HG02938 (cell line): ENCODE data around the gene LACRT.

Source experiments
- ATAC-seq: cut with Tn5 transposase; IDR thresholded peaks from one replicate; pipeline ENCODE4 v1.9.1; 2021; ENCODE audit warnings: mild to moderate bottlenecking, moderate library complexity; ENCODE audit not compliant: unreplicated experiment

The LACRT gene

DNA sequence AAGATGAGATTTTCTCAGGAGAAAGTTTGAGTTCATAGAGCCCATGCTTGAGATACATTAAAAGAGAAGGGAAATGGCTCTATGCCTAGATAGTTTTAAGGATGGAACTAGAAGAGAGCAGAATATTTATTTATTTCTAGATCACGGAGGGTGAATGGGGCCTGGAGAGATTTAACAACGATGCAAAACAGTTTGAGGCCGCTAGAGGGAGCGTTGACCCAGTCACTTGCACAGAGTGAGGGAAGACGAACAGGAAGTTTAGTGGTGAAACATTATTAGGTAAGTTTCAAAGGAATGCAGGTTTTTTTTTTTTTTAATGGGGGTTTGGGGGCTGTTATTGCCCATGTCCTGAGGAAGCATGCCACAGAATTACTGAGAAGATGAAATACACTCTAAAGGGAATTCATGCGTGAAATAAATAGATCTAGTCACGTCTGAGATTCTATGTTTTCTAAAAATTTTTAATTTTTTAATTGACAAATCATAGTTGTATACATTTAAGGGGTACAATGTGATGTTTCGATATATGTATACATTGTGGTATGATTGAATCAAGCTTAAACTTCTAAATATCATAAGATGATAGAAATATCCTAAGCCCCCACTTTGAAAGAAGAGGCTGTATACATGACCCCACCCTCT is 31.4 kb downstream of the LACRT start:
- peak; percentile 94 for ATAC-seq

DNA sequence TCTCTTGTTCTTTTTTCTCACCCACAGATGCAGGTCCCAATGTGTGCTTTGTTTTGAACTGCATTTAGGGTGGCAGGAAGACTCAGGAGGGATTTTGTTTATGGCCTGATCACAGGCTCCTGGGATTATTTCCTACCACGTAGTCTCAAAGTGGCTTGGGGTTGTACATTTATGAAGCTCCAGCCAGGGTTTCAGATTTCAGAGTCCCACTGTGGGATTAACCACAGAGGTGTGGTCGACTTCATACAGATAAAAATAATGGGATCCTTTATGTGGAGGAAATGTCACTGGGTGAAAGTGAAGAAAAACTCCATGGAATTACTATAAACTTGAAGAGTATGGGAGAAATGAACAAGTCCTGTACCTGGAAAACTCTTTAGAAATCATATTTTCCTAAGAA is 32.0 kb downstream of the LACRT start:
- no peak for ATAC-seq

GRCh38 chr12:54601841-54602240 is 32.9 kb downstream of the LACRT start:
- ATAC-seq: no peak

DNA sequence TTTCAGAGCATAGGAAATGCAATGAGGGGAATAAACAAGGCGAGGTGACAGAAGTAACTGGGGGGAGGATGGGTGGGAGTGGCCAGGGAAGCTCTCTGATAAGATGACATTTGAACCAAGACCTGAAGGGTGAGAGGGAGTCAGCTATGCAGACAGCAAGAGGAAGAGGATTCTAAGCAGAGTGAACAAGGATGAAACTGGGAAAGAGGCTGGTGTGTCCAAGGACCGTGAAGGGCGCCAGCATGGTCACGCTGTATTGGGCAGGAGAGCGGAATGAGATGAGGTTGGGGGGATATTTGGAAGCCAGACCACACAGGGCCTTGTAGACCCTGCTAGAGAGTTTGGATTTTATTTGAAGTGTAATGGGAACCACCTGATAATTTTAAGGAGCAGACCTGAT is 35.7 kb downstream of the LACRT start:
- ATAC-seq: no peak

DNA sequence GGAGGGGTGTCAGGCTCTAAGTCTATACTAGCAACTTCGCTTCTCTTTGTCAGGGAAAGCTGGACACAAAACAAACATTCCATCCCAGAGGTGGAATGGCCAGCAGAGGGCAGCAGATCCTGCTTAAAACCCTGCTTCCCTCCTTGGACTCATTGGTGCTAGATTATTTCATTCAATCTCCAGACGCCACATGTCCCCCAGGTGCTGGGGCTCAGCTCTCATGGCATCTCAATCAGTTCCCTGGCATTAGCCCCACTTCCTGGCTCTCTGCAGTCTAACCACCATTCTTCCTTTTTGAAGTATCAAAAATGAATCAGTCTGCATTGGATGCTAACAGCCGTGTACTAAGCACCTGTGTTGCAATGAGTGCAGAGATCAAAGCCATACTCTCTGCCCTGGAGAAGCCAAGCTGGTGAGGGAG is 38.2 kb downstream of the LACRT start:
- ATAC-seq: no peak

- no peak for ATAC-seq
Observed at GRCh38 chr12:54595471-54595870, 39.2 kb downstream of the LACRT start.

DNA sequence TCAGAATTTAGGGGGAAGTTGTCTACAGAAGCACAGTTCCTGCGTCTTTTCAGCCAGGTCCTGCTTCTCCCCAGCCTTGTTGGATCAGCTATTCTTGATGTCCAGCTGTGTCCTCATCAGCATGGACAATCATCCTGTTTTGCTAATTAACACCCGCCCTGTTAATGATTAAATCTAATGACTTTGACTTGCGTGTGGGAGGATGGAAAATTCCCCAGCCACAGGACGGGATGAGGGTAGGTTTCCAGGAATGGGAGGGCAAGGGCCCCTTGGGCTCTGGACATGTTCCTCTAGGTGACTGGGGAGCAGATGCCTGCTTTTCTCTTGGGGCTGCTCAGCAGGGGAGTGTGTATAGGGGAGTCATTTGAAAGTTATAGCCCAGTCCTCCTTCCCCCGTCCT is 41.0 kb downstream of the LACRT start:
- ATAC-seq: no peak

DNA sequence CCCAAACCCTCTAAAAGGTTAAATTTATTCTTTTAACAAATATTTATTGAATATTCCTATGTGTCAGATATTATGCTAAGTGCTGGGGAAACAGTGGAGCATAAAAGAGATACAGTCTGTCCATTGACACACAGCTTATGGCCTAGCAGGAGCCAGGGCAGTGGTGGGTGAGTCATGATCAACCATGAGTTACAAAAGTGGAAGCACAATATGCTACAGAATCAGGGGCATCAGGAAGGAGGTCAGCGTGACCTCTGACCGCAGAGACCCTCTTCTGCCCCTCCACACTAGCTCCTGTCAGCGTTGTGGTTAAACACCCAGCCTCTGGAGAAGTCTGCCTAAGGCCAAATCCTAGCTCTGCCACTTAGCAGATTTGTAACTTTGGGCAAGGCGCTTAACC is 41.6 kb downstream of the LACRT start:
- no peak for ATAC-seq

- ATAC-seq: no peak
Observed at GRCh38 chr12:54592316-54592715, 42.4 kb downstream of the LACRT start.

GRCh38 chr12:54590978-54591591 is 43.6 kb downstream of the LACRT start:
- ATAC-seq: no peak

DNA sequence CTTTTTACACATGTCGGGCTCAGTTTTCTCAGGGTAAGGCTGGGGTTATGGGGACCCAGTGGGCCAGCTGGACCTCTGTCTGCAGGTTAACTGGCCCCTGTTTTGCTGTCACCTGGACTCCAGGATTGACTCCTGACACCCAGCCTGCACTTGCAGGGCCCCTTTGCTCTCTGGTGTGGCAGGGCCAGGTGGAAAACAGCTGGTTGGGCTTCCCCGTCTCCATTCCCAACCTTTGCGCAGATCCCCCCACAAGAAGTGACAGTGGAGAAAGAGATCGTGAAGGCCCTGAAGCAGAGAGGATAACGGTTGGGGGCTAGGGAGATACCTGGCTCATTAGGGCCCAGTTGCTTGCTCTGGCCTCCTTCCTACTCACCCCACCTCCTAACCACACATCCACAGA is 44.7 kb downstream of the LACRT start:
- ATAC-seq: no peak

- no peak for ATAC-seq
Observed at GRCh38 chr12:54588890-54589267, 45.8 kb downstream of the LACRT start.

- no peak for ATAC-seq
Observed at GRCh38 chr12:54588110-54588889, 46.4 kb downstream of the LACRT start, which contains the start of gene PPP1R1A. Gene PPP1R1A (minus strand): TSS chr12:54588659. CDS start chr12:54588488, 171 bp downstream.

DNA sequence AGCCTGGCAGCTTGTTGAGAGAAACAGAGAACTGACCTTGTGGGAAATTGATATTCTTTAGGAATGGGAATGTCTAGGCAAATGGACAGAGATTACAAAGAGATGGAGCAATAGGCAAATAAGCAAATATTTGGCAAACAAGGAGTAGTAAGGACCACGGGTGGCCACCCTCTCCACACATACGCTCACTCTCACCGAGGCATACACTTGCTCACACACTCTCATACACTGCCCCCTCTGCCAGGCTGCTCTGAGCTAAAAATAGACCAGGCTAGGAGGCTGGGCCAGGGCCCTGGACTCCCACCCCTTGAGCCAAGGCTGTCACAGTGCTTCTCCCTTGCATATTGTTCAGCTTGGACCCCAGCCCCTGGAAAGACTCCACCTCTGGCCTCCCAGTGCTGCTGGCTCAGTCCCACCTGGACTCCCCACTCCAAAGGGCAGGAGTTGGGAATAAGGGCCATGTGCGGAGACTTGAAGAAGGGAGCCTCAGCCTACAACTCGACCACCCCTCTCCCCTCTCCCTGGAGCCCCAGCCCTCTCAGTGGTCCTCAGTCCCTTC is 47.3 kb downstream of the LACRT start:
- ATAC-seq: no peak

DNA sequence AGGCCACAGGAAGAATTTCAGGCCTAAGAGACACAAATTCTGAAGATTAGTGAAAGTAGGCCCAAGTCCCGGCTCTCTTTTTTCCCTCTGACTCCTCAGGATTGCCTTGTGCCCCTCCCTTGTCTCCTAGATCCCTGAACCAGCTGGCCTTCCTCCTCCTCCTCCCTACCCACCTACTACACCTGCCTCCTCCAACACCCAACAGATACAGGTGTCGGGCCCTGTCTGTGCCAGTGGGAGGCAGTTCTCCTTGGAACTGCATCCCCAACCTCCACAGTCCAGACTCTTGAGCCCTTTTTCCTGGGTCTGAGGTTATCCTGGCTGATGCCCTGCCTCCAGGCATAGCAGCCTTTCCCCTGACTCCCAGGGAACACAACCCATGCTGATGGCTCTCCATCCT is 48.1 kb downstream of the LACRT start:
- no peak for ATAC-seq

GRCh38 chr12:54585243-54585642 is 49.5 kb downstream of the LACRT start:
- no peak for ATAC-seq

GRCh38 chr12:54584128-54584527 is 50.6 kb downstream of the LACRT start:
- ATAC-seq: no peak

DNA sequence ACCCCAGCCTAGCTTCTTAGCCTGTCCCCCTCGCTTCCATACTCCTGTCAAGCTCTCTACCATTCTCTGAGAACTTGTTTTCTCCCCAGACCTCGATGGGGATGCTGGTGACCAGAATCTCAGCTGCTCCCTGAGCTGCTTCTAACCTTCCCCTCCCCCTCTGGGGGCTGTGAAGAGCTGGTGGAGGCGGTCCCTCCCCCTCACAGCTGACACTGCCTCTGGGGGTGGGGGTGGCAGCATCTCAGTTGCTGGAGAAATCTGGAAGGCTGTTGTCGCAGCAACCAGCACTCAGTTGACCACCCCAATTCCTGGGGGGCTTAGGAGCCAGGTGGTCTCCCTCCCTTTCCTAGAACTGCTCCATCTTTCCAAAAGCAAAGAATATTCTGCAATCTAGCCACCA is 51.0 kb downstream of the LACRT start:
- no peak for ATAC-seq

- ATAC-seq: no peak
Observed at GRCh38 chr12:54581412-54581811, 53.3 kb downstream of the LACRT start.
